Activated naive CD4-positive, alpha-beta T cell (primary cell): ENCODE data around the gene PRXL2A.
A peak's percentile ranks its signal among the peaks of the same experiment; 100 is the strongest.
"Not testable (repeated sequence)": the region's sequence is repeated elsewhere in the genome, so short reads cannot be mapped to it uniquely, and the experiment has no call there.

Experiments
- DNase-seq, 4 experiments: peaks; one replicate each; lab custom pipeline; 2025; lab: John Stamatoyannopoulos, UW

Gene PRXL2A

DNA sequence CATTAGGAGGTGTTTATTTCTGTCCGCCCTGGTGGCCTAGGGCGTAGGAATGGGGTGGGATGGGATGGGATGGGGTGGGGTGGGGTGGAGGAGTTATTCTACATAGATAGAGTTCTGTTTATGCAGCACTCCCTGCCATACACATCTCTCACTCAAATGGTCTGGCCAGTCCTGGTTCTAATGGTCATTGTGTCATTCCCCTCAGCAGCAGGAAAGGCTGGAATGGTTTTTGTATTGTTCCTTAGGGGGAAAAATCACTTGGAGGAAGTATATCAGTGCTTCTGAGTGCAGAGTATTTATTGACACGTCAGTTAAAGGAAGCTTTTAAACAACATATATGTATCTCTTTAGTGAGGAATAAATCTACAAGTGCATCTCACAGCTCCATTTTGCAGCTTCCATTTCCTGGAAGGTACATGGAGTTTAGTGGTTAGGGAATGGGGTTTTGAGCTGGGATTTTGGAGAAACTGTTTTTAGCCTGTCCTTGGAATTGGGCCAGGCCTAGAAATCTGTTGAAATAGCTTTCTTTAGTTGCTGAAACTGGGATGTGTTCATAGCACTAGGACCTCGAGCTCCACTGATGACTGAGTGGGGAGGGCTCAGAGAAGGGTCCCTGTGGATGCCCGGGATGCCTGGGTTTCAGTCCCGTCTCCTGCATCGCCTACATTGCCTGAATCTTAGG, 54.1 kb downstream of the PRXL2A start:
- no peak for DNase-seq

DNA sequence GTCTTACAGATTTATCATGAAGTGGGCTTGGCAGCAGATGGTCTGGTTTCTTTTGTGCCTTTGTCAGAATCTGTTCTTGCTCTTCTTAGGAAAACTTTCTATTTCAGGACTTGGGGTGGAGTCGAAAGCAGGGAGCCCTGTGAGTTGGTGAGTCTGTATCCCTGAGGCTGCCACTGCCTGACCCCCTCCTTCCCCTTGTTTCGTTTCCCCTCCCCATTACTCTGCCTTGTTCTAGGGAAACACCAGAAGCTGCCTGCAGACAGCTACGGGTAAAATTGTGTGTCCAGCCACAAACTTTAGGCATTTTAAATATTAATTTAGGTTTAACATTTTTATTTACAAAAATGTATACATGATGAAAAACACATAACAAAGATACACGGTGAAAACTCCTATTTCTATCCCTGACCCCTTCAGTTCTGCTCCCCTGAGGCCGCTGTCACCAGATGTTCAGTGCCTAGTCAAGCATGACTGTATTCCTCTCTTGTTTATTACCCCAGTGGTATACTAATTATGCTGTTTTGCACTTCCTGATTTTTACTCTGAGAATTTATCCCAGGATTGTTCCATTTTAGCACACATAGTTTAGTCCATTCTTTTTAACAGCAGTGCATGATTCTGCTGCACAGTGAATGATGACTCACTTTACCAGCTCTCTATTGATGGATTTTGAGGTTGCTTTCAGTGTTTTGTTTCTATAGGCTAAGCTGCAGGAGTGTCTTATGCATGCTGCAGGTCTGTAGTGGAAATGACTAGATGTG, 54.8 kb downstream of the PRXL2A start:
- DNase-seq: no peak

DNA sequence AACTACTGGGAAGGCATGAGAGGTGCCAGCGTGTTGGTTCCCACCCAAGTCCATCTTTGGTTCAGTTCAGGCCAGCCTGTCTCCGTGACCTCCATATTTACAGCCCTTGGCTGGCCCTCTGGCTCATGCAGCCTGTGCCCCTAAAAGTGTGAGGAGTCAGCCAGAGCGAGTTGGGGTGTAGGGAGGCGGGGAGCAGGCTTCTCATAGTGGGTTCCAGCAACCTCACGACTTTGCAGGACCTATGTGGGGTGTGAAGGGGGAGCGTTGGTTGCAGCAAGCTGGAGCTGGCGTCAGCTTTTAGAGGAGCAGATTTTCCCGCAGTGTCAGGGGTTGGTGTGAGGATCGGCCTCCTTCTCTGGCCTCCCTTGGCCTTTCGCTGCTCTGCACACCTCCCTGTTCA, 55.5 kb downstream of the PRXL2A start:
- DNase-seq: no peak

DNA sequence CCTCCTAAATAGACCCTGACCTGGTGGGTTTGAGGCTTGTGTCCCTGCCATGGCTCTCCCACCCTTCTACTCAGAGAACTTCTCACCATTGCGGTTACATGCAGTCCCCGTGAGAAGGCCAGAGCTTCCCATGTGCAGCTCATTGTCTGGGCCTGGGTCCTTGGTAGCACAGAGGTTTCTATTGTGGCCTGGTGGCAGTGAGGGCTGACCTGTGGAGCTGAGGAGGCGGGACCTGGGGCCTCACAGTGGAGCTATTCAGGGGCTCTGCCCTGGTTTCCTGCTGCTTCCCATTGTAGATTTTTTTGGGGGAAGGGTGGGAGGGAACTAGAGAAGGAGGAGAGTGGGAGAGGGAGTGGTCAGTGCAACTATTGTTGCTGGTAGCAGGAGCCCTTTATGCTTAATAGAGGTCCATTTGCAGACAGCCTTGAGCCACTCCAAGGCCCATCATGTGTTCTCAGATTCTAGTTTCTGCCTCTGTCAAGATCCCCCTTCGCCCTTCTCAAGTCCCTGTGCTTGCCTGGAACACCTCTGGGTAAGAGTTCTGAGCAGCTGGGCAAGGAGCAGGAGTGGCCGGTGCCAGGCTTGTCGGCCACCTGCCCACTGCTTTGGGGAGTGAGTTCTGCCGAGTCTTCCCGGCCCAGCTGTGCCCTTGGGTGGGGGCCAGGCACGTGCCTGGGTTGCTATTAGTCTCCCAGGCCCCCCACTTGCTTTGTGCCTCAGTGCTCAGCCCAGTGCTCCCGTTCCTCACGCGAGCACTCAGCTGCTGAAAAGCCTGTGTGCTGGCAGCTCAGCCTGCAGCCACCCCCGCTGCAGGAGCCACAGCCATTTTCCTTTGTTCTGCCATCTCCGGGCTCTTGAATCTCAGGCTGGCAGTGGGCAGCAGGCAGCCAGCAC, 56.5 kb downstream of the PRXL2A start:
- no peak for DNase-seq

DNA sequence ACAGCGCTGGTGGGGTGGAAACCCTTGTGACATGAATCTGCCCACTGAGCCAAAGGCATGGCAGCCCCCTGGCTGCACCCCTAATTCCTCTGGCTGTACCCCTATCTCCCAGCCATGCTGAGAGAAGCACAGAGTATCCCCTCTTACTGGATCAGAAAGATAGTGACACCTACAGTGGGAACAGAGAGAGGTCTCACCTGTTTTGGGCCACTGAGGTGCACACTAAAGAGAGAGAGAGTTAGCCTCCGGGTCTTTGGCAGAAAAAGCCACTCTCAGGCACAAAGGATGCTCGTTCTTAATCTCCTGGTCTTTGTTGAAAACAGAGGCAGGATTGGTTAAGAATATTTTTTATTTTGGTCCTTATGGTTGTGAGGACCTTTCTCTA, 57.1 kb downstream of the PRXL2A start:
- DNase-seq: no peak

DNA sequence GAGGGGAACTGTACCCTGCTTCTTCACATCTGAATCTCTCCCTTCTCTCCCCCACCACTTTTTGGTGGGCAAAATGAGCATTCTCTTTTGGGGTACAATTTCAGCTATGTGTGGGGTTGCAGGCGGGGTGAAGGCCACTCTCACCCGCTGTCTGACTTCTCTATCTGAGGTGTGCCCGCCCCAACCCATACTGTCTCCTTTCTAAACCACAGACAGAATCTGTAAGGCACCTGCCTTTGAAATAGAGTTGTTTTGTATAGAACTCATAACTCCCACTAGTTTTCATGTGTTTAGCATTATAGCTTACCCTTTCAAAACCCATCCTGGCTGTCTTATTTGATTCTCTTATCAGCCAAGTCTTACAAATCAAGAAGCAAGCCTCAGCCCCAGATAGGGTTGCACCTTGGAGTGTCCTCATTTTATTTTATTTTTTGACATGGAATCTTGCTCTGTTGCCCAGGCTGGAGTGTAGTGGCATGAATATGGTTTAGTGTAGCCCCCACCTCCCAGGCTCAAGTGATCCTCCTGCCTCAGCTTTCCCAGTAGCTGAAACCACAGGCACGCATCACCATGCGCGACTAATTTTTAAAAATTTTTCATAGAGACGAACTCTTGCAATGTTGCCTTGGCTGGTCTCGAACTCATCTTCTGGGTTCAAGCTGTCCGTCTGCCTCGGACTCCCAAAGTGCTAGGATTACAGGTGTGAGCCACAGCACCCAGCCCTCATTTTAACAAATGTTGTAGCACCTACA, 57.7 kb downstream of the PRXL2A start:
- DNase-seq: peak in 2 of 4 experiments; percentile 32 to 44

DNA sequence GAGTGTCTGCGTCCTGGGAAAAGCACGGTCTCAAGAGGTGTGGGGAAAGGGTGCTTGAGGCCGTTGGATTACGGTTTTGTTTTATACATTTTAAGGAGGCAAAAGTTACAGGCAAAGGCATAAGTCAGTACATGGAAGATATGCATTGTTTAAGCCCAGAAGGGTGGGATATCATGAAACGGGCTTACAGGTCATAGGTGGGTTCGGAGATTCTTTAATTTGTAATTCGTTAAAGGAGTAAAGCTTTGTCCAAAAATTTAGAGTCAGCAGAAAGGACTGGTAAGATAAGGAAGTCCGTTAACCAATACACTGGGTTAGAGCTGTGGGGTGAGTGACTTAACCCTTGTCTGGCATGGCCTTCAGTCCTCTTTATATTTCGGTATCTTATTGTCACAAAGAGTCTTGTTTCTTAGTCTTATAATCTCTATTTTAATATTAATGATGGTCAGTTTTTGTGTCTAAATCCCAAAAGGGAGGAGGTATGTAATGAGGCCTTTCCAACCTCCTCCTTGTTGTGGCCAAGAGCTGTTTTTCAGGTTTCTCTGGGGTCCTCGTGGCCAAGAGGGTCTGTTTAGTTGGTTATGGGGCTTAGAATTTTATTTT, 58.5 kb downstream of the PRXL2A start:
- no peak for DNase-seq

DNA sequence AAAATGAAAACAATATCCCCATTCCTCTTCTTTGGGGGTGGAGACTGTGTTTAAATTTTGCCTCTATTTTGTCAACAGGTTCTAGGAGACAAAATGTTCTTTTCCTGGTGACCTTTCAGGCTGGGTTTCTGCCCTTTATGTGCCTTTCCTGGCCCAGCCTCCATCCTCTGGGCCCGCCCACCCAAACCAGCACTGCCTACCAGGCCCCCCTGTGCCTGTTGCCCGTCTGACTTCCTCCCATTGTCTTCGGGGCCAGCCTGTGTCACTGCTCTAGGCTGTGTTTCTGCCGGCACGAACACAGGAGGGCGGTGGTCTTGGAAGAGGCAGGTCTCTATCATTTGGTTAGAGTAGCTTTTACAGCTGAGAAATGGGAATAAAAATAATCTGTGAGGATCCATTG, 59.7 kb downstream of the PRXL2A start:
- DNase-seq: peak in 2 of 4 experiments; percentile 37 to 62

DNA sequence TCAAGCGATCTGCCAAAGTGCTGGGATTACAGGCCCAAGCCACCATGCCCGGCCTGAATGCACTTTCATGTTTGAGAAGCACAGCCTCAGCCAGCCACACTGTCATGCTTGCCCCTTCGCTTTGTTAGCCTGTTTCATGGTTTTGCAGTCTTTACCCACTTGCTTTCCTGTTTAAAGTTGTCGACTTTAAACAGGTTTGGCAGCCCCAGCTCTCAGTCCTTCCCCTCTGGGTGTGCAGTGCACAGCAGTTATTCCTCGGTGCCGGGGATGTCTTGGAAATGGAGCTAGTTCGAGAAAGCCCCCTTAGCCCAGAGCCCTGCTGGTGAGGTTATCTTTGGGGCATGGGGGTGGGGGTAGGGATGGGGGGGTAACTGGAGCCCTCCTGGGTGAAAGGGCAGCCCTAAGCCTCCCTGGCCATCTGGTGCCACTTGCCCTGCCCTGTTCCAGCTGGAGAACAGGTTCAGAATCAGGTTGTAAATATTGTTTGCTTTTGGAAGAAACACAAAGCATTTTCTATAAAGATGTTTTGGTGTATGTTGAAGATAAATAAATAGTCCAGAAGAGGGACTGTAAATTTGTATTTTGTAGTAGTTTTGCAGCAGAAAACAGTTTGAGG, 60.6 kb downstream of the PRXL2A start:
- peak in 1 of 4 experiments; percentile 19 for DNase-seq

DNA sequence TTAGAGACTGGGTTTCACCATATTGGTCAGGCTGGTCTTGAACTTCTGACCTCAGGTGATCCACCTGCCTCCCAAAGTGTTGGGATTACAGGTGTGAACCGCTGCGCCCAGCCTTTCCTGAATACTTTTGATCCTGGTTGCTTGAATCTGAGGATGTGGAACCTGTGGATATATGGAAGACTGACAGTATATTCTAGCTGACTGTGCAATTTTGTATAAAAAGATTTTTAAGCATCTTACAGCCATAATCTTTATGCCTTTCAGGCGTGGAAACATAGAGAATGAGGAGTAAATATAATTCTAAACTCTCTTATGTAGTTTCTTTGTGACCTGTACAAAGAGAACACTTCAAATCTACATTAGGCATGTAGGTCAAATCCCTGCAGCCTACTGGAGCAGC, 61.9 kb downstream of the PRXL2A start:
- DNase-seq: no peak

DNA sequence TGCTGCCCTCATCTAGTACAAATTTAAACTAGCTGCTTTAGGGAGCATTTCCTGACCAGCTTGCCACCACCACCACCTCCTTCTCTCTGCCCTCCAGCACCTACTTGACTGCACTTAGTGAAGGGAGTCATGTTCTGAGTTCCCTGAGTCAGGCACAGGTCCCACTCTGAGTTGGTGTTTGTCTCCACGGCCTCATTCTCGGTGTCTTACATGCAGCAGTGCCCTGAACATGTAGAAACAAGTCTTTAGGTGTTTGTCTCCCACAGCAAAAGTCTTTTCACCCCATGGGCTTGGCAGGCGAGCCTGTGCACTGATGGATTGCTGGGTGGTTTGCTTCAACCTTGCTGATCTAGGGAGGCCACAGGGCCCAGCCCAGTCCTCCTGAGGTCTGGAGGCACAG, 62.6 kb downstream of the PRXL2A start:
- DNase-seq: no peak

DNA sequence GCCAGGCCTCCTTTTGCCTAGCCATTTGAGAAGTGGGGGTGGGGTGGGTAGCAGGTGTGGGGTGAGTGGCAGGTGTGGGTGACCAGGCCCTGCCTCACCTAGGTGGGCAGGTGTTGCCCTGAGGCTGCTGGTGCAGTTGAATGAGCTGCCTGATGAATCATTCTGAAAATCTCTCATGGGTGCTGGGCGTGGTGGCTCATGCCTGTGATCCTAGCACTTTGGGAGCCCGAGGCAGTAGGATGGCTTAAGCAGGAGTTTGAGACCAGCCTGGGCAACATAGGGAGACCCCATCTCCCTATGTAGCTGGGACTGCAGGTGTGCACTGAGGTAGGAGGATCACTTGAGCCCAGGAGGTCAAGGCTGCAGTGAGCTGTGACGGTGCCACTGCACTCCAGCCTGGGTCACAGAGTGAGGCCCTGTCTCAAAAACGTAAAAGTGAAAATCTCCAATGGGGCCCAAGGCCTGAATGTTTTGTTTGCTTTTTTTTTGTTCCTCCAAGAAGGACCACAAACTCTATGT, 63.4 kb downstream of the PRXL2A start:
- DNase-seq: no peak

DNA sequence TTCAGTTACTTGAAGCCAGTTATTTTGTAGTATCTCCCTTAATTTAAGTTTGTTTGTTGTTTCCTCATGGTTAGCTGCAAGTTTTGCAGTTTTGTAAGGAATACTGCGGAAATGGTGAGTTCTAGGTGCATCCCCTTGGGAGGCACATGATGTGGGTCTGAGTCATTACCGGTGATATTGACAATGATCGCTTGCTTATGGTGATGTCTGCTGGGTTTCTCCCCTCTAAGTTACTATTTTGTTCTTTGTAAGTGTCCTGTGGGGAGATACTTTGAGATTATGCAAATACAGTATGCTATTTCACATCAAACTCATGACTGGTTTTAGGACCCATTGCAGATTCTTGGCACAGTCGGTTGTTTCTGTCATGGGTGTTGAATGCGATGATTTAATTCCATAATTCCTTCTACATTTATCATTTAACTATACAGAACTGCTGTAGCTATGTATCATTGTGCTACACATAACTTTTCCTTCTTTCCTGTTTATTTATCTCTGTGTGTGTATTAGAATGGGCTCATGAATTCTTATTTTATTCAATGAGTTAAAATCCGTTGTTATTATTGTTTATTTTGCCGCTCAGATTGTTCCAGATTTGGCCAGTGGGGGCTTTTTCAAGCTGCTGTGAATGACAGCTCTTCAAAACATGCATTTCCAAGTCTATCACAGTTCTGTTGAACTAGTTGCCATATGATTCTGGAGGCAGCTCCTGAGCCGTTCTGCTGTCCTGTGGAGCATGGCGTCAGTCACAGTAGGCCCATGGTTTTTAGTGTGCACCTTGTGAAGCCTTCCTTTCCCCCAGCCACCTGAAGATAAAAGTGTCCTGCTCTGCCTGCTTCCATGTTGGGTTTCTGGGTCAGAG, 64.1 kb downstream of the PRXL2A start:
- DNase-seq: no peak

DNA sequence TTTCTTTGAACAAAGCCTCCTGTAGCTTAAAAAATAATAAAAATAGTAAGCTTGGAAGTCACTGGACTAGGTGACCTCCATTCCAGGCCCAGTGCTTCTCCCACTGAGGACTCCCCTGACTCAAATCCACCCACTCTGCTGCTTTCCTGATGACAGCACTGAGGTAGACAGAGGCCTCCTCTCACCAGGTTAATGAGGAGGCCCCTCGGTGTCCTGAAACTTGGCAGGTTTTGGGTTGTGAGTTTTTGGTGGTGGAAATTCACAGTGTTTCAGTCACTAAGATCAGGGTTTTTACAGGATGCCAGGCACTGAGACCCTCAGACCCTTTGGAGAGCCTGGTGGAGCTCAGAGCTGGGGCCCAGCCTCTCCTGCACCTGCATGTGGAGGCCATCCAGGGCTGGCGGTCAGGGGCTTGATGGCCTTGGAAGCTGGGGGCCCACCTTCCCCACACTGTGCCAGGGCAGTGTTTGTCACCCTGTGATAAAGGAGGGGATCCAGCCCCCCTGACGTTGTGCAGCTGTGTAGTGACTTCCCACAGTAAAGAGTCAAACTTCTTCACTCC, 64.8 kb downstream of the PRXL2A start:
- DNase-seq: no peak

DNA sequence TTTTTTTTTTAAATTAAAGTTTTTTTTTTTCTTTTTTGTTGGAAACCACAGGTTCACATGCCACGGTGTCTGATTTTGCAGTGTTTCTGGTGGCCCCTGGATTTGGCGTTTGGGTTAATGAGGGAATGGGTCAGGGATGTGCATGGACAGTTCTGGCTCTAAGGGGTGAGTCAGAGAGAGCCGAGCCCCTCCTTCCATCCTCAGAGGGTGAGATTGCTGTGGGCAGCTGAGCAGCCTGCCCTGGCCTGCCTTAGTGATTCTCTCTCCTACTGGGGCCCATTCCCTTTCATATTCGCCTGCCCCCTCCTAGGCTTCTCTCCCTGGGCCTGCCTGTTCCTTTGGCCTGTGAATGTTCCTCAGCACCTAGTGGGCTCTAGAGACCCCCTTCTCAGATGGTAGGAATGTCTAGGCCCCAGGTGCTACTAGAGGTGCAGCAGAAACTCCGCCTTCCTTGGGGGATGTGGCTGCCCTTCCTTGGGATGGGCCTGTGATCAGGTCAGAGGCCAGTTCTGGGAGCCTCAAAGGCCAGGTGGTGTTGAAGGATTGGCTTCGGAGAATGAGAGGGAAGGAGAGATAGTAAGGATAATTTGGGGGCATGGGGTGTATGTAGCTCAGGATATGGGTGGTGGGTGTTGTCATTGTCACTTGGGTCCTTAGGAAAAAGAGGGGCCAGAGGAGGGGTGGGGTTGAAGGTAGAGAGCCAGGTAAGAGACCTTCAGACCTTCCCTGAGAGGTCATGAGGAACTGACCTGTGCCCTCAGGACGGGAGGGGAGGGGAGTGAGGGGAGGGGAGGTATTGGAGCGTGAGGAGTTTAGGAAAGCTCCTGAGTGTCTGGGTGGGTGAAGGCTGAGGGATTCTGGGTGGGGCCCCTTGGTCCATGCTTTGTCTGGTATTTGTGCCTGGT, 65.6 kb downstream of the PRXL2A start:
- DNase-seq: no peak

DNA sequence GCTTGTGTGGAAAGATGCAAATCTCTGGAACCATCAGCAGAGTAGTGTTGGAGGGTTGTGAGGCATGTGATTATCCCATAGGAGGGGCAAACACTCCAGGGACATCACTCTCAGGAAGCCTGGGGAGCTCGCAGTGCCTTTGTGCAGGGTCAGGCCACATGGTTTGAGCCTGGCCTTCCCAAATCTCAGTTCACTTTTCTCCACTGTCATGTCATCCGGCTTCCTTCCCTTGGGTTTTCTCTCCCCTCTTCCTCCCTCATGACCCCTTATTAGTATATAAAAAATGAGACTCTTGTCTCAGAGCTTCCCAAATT, 66.2 kb downstream of the PRXL2A start:
- DNase-seq: no peak

DNA sequence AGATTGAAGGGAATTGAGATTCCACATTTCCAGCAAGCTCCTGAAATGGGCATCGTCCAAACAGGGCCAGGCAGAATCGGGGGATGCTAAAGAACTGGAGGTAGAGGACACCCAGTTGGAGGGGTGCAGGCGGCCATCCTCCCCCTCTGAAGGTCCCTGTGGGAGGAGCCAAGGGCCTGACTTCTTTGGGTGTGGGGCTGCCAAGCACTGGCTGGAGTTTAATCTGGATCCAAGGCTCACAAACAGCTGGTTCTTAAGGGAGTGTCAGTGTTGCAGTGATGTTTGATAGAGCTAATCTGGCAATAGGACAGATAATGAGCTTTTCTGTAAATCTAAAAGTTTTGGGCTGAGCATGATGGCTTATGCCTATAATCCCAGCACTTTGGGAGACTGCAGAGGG, 66.6 kb downstream of the PRXL2A start:
- no peak for DNase-seq

DNA sequence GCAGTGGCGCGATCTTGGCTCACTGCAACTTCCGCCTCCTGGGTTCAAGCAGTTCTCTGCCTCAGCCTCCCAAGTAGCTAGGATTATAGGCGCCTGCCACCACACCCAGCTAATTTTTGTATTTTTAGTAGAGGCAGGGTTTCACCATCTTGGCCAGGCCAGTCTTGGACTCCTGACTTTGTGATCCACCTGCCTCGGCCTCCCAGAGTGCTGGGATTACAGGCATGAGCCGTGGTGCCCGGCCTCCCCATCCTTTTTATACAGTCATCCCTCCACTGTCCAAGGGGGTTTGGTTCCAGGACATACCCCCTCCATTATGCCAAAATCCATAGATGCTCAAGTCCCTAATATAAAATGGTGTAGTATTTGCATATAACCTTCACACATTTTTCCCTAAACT, 67.3 kb downstream of the PRXL2A start:
- not testable (repeated sequence) for DNase-seq

DNA sequence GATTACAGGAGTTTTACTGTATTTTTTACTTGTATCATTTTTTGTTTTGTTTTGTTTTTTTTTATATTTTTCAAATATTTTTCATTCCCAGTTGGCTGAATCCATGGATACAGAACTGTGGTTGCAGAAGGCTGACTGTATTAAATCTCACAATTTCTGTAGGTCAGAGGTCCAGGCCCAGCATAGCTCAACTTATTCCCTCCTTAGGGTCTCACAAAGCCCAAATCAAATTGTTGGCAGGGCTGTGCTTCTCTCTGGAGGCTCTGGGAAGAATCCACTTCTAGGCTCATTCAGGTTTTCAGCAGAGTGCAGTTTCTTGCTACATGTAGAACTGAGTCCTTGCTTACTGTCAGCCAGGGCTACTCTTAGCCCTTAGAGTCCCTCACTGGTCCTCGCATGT, 68.3 kb downstream of the PRXL2A start:
- DNase-seq: no peak
